ENCODE results near the gene ADGRF5.

ADGRF5 gene

GRCh38 chr6:46926481-46926880, 4.7 kb upstream of the ADGRF5 start:
- H3K4me3 ChIP-seq (ENCODE audit: low read depth, low read length): no peak overlapping the region
- no peak for DNase-seq (ENCODE audit: low read depth)
- TF ChIP-seq POLR2A (IDR thresholded peaks at IDR 0.05; ENCODE audit: extremely low read depth, insufficient read length): no peak
- TF ChIP-seq CTCF (IDR thresholded peaks at IDR 0.05; ENCODE audit: low read depth, low read length): no peak
- TF ChIP-seq MAX (IDR thresholded peaks at IDR 0.05; ENCODE audit: low read depth, low read length): no peak
- no peak for TF ChIP-seq MYC (IDR thresholded peaks at IDR 0.05; ENCODE audit: low read depth, low read length)

DNA sequence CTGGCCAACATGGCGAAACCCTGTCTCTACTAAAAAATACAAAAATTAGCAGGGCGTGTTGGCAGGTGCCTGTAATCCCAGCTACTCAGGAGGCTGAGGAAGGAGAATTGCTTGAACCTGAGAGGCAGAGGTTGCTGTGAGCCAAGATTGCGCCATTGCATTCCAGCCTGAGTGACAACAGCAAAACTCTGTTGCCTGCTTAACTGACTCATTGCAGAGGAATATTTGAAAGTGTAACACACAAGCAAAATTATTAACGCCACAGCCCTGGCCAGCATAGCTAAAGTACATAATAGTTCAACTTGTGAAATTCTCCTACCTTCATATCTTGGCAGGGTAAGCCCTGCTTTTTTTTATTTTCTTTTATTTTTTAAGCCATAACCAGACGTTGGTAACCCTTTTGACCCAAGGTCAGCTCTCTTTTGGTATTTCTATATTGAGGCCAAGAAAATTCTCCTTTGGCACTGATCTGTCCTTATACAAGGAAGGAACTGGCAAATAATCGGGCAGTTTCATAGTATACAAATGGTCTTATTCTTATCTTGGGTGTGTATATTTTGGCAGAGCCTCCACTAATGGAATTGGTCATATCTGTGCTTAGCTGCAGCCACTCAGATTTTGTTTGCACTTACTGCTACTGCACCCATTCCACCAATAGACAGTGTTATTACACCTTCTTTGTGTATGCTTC, 4.0 kb upstream of the ADGRF5 start:
- TF ChIP-seq POLR2A (IDR thresholded peaks at IDR 0.05; ENCODE audit: extremely low read depth, insufficient read length) (no peak), MAX (IDR thresholded peaks at IDR 0.05; ENCODE audit: low read depth, low read length) (no peak), CTCF (IDR thresholded peaks at IDR 0.05; ENCODE audit: low read depth, low read length) (no peak), MYC (IDR thresholded peaks at IDR 0.05; ENCODE audit: low read depth, low read length) (no peak)
- no peak overlapping the region for H3K4me3 ChIP-seq (ENCODE audit: low read depth, low read length)
- no peak for DNase-seq (ENCODE audit: low read depth)

- DNase-seq (ENCODE audit: low read depth): no peak
- H3K4me3 ChIP-seq (ENCODE audit: low read depth, low read length): no peak overlapping the region
- TF ChIP-seq MYC (IDR thresholded peaks at IDR 0.05; ENCODE audit: low read depth, low read length) (no peak), POLR2A (IDR thresholded peaks at IDR 0.05; ENCODE audit: extremely low read depth, insufficient read length) (no peak), CTCF (IDR thresholded peaks at IDR 0.05; ENCODE audit: low read depth, low read length) (no peak), MAX (IDR thresholded peaks at IDR 0.05; ENCODE audit: low read depth, low read length) (no peak)
Observed at GRCh38 chr6:46923476-46923875, 1.7 kb upstream of the ADGRF5 start.

- DNase-seq (ENCODE audit: low read depth): no peak
- no peak for TF ChIP-seq MAX (IDR thresholded peaks at IDR 0.05; ENCODE audit: low read depth, low read length)
- no peak for TF ChIP-seq MYC (IDR thresholded peaks at IDR 0.05; ENCODE audit: low read depth, low read length)
- no peak for TF ChIP-seq CTCF (IDR thresholded peaks at IDR 0.05; ENCODE audit: low read depth, low read length)
- no peak for TF ChIP-seq POLR2A (IDR thresholded peaks at IDR 0.05; ENCODE audit: extremely low read depth, insufficient read length)
- H3K4me3 ChIP-seq (ENCODE audit: low read depth, low read length): no peak overlapping the region
Observed at GRCh38 chr6:46921059-46921458, 679 bp downstream of the ADGRF5 start.

GRCh38 chr6:46918806-46919205, 2.9 kb downstream of the ADGRF5 start:
- no peak for DNase-seq (ENCODE audit: low read depth)

More at GRCh38 chr6:46918806-46919205, 2.9 kb downstream of the ADGRF5 start:
- H3K4me3 ChIP-seq (ENCODE audit: low read depth, low read length): no peak overlapping the region
- no peak for TF ChIP-seq POLR2A (IDR thresholded peaks at IDR 0.05; ENCODE audit: extremely low read depth, insufficient read length)
- no peak for TF ChIP-seq MAX (IDR thresholded peaks at IDR 0.05; ENCODE audit: low read depth, low read length)
- no peak for TF ChIP-seq MYC (IDR thresholded peaks at IDR 0.05; ENCODE audit: low read depth, low read length)
- no peak for TF ChIP-seq CTCF (IDR thresholded peaks at IDR 0.05; ENCODE audit: low read depth, low read length)
